ENCODE data around the gene UNC45B. TPM values are rescaled to one million over a fixed set of nuclear protein-coding genes. Genes with fewer than 3 reads are reported as not detected.

UNC45B gene
- polyA plus RNA-seq, 1 of the 3 experiments (the other 2 are of a cell fraction) = not detected

DNA sequence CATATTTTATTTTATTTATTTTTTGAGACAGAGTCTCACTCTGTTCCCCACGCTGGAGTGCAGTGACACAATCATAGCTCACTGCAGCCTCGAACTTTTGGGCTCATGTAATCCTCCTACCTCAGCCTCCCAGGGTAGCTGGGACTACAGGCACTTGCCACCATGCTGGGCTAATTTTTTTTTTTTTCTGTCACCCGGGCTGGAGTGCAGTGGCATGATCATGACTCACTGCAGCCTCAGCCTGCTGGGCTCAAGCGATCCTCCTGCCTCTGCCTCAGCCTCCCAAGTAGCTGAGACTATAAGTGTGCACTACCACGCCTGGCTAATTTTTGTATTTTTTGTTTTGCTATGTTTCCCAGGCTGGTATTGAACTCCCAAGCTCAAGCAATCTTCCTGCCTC, 17.1 kb downstream of the UNC45B start:
- no peaks in the 10 kb centered on the region for H3K79me2 ChIP-seq (ENCODE audit: insufficient read depth)
- WGBS (ENCODE audit: low lambda C conversion rate) = 14% methylated on average over 5 of the region's 5 CpGs
- H3F3A ChIP-seq (replicated peaks; ENCODE audit: insufficient read depth) = no peaks in the 10 kb centered on the region
- no peak for TF ChIP-seq TAF1 (IDR thresholded peaks at IDR 0.05; ENCODE audit: borderline replicate concordance, low read depth, low read length)
- no peak for TF ChIP-seq NRF1 (IDR thresholded peaks at IDR 0.05; ENCODE audit: low read depth, low read length)
- no peak for TF ChIP-seq TEAD4 (IDR thresholded peaks at IDR 0.05; ENCODE audit: borderline replicate concordance, insufficient read depth)
- TF ChIP-seq MXI1 (IDR thresholded peaks at IDR 0.05; ENCODE audit: low read depth, low read length) = no peak
- TF ChIP-seq, protein P1, sequence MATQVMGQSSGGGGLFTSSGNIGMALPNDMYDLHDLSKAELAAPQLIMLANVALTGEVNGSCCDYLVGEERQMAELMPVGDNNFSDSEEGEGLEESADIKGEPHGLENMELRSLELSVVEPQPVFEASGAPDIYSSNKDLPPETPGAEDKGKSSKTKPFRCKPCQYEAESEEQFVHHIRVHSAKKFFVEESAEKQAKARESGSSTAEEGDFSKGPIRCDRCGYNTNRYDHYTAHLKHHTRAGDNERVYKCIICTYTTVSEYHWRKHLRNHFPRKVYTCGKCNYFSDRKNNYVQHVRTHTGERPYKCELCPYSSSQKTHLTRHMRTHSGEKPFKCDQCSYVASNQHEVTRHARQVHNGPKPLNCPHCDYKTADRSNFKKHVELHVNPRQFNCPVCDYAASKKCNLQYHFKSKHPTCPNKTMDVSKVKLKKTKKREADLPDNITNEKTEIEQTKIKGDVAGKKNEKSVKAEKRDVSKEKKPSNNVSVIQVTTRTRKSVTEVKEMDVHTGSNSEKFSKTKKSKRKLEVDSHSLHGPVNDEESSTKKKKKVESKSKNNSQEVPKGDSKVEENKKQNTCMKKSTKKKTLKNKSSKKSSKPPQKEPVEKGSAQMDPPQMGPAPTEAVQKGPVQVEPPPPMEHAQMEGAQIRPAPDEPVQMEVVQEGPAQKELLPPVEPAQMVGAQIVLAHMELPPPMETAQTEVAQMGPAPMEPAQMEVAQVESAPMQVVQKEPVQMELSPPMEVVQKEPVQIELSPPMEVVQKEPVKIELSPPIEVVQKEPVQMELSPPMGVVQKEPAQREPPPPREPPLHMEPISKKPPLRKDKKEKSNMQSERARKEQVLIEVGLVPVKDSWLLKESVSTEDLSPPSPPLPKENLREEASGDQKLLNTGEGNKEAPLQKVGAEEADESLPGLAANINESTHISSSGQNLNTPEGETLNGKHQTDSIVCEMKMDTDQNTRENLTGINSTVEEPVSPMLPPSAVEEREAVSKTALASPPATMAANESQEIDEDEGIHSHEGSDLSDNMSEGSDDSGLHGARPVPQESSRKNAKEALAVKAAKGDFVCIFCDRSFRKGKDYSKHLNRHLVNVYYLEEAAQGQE (IDR thresholded peaks at IDR 0.05; ENCODE audit: low read depth, low read length) = no peak
- TF ChIP-seq GABPA (IDR thresholded peaks at IDR 0.05; ENCODE audit: low read depth) = no peak
- no peak for TF ChIP-seq CHD2 (IDR thresholded peaks at IDR 0.05; ENCODE audit: low read length, partially characterized antibody)
- TF ChIP-seq POLR2AphosphoS5 (IDR thresholded peaks at IDR 0.05; ENCODE audit: low read depth, low read length) = no peak
- no peak for TF ChIP-seq EZH2phosphoT487 (IDR thresholded peaks at IDR 0.05; ENCODE audit: borderline replicate concordance, low read depth)
- no peak for TF ChIP-seq RXRA (IDR thresholded peaks at IDR 0.05; ENCODE audit: borderline replicate concordance, low read depth)
- no peak for TF ChIP-seq GATA2 (CRISPR knock-in tag; IDR thresholded peaks at IDR 0.05)
- no peak for TF ChIP-seq MEF2A (IDR thresholded peaks at IDR 0.05; ENCODE audit: borderline replicate concordance, low read depth)
- no peak overlapping the region for H2AFZ ChIP-seq (ENCODE audit: low read depth)
- no peak overlapping the region for H3K27ac ChIP-seq (ENCODE audit: low read depth in 2 of 2, low read length in 1 of 2)
- H3K9ac ChIP-seq = no peak overlapping the region
- peaks cover 71% of the 10 kb centered on the region for H3K27me3 ChIP-seq (ENCODE audit: insufficient read depth)
- H3K9me3 ChIP-seq = no peaks in the 10 kb centered on the region
- DNase-seq = no peak
- no peaks in the 10 kb centered on the region for H3K9me2 ChIP-seq
- no peaks in the 10 kb centered on the region for H3K36me3 ChIP-seq (replicated peaks in 1 of 2; ENCODE audit: control insufficient read depth in 1 of 2, insufficient read depth in 2 of 2, low read length in 1 of 2)
- H3K4me3 ChIP-seq (ENCODE audit: low read depth in 2 of 2, low read length in 1 of 2) = no peak overlapping the region
- POLR2A ChIA-PET = no interaction called here
- CTCF ChIA-PET = interaction anchor here (2.2 kb wide), 1 partner anchor 21 kb away, joined by 5 read pairs; no protein-coding TSS in a partner anchor
- H3K4me1 ChIP-seq (ENCODE audit: control insufficient read depth in 1 of 2, insufficient read depth in 2 of 2, low read depth in 1 of 2, low read length in 1 of 2) = no peaks in the 10 kb centered on the region
- H3K4me2 ChIP-seq = no peak overlapping the region
- H4K20me1 ChIP-seq (ENCODE audit: insufficient read depth) = no peaks in the 10 kb centered on the region

DNA sequence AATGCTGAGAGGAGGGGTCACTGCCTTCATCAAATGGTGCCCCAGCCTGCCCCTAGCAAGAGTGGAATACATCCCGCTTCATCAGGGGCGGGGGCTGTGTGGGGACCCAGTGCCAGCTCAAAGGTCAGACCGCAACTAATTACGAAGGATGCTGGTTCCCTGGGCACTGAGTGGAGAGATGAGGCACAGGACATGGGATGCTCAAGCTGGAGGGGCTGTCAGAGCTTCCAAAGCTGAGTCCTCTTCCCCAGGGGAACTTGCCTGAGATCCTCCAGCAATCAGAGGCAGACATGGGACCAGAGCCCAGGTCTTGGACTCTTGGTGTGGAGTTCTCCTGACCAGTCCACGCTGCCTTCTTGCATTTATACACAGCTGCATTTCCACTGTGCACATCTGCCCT, 18.9 kb downstream of the UNC45B start:
- POLR2A ChIA-PET = no interaction called here
- CTCF ChIA-PET = interaction anchor here (2.2 kb wide), 1 partner anchor 23 kb away, joined by 5 read pairs; no protein-coding TSS in a partner anchor
- Histone ChIP-seq H3K4me3 (ENCODE audit: low read depth in 2 of 2, low read length in 1 of 2) (no peak overlapping the region), H3K79me2 (ENCODE audit: insufficient read depth) (no peaks in the 10 kb centered on the region), H4K20me1 (ENCODE audit: insufficient read depth) (no peaks in the 10 kb centered on the region), H3K36me3 (replicated peaks in 1 of 2; ENCODE audit: control insufficient read depth in 1 of 2, insufficient read depth in 2 of 2, low read length in 1 of 2) (no peaks in the 10 kb centered on the region), H3K9me3 (no peaks in the 10 kb centered on the region), H3K4me2 (no peak overlapping the region), H3K4me1 (ENCODE audit: control insufficient read depth in 1 of 2, insufficient read depth in 2 of 2, low read depth in 1 of 2, low read length in 1 of 2) (no peaks in the 10 kb centered on the region), H3K9ac (no peak overlapping the region), H3K27ac (ENCODE audit: low read depth in 2 of 2, low read length in 1 of 2) (no peak overlapping the region), H2AFZ (ENCODE audit: low read depth) (no peak overlapping the region), H3K9me2 (no peaks in the 10 kb centered on the region), H3F3A (replicated peaks; ENCODE audit: insufficient read depth) (no peaks in the 10 kb centered on the region), H3K27me3 (ENCODE audit: insufficient read depth) (peaks cover 64% of the 10 kb centered on the region; the same call in 1 of the 2 replicates)
- WGBS (ENCODE audit: low lambda C conversion rate) = 0% methylated on average over 4 of the region's 5 CpGs
- DNase-seq = no peak
- no peak for TF ChIP-seq GABPA (IDR thresholded peaks at IDR 0.05; ENCODE audit: low read depth)
